Activated T-helper 17 cell treated with anti-CD3 and anti-CD28 coated beads, Interleukin-2, amount 50 U/mL, for 72 hours (primary cell): ENCODE data around the gene MAGI1. TPM values are rescaled to one million over a fixed set of nuclear protein-coding genes. Genes with fewer than 3 reads are reported as not detected.

Experiments used
- ATAC-seq: fragments of 150-1000 bp; cut with Tn5 transposase; replicated peaks from 2 replicates; pipeline ENCODE4 v1.10.0; 2021; ENCODE audit warnings: mild to moderate bottlenecking, moderate library complexity
- H3K27ac Mint-ChIP-seq: one replicate; pipeline ENCODE4 v1.8.0; 2022; ENCODE audit warnings: mixed read lengths
- H3K27me3 Mint-ChIP-seq: one replicate; pipeline ENCODE4 v1.8.0; 2022; ENCODE audit warnings: mixed read lengths
- H3K36me3 Mint-ChIP-seq: one replicate; pipeline ENCODE4 v1.8.0; 2022; ENCODE audit warnings: low read depth, mild to moderate bottlenecking, mixed read lengths
- H3K4me1 Mint-ChIP-seq: one replicate; pipeline ENCODE4 v1.8.0; 2022; ENCODE audit warnings: mixed read lengths
- H3K4me3 Mint-ChIP-seq: one replicate; pipeline ENCODE4 v1.8.0; 2022; ENCODE audit warnings: mild to moderate bottlenecking, mixed read lengths
- H3K9me3 Mint-ChIP-seq: one replicate; pipeline ENCODE4 v1.8.0; 2022; ENCODE audit warnings: mixed read lengths
- total RNA-seq, 2 donors: library from RNA; stranded (reverse); gene quantifications; one replicate each; pipeline ENCODE4 v1.2.3, GENCODE V29; 2022

MAGI1 gene
- total RNA-seq, 2 donors from 2014 or later, result 0.06 TPM; not detected in 1

DNA sequence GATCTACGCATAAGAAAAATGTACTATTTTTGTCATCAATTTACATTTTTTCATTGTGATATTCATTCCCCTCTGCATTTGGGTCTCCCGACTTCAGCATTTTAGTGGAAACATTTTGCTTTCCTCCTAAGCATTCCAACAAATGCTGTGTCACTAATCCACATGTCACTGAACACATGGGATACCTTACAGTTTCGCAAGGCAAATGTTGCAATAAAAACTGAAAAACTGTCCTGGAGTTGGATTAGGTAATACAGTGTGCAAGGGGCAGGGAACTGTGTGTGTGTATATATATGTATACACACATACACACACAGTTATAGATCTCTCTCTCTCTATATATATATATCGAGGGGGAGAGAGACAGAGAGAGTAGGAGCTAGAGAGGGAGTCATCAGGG is 632.2 kb downstream of the MAGI1 start:
- Mint-ChIP-seq H3K4me3 (no peak overlapping the region), H3K4me1 (no peaks in the 10 kb centered on the region), H3K36me3 (no peaks in the 10 kb centered on the region), H3K27ac (no peak overlapping the region), H3K27me3 (no peaks in the 10 kb centered on the region), H3K9me3 (no peaks in the 10 kb centered on the region)
- ATAC-seq, result no peak

DNA sequence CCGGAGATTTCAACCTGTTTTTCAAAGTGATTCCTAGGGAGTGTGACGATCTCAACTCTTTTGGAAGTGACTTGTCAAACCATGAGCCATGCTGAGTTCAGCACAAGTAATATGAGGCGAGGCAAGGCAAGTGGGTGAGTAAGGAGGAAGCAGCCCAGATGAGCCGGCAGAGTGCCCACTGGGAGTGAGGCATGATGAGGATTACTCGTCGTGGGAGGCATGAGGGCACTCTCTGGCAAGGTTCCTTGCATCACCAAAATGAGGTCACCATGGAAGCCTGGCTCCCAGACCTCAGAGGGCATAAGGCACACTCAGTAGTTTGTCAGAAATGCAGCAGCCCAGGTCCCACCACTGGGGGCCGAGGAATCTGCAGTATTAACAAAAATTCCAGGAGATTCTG is 636.1 kb downstream of the MAGI1 start:
- H3K4me3 Mint-ChIP-seq, result no peak overlapping the region
- H3K27me3 Mint-ChIP-seq, result no peaks in the 10 kb centered on the region
- H3K36me3 Mint-ChIP-seq, result no peaks in the 10 kb centered on the region
- no peak for ATAC-seq
- H3K9me3 Mint-ChIP-seq, result no peaks in the 10 kb centered on the region
- no peaks in the 10 kb centered on the region for H3K4me1 Mint-ChIP-seq
- no peak overlapping the region for H3K27ac Mint-ChIP-seq

DNA sequence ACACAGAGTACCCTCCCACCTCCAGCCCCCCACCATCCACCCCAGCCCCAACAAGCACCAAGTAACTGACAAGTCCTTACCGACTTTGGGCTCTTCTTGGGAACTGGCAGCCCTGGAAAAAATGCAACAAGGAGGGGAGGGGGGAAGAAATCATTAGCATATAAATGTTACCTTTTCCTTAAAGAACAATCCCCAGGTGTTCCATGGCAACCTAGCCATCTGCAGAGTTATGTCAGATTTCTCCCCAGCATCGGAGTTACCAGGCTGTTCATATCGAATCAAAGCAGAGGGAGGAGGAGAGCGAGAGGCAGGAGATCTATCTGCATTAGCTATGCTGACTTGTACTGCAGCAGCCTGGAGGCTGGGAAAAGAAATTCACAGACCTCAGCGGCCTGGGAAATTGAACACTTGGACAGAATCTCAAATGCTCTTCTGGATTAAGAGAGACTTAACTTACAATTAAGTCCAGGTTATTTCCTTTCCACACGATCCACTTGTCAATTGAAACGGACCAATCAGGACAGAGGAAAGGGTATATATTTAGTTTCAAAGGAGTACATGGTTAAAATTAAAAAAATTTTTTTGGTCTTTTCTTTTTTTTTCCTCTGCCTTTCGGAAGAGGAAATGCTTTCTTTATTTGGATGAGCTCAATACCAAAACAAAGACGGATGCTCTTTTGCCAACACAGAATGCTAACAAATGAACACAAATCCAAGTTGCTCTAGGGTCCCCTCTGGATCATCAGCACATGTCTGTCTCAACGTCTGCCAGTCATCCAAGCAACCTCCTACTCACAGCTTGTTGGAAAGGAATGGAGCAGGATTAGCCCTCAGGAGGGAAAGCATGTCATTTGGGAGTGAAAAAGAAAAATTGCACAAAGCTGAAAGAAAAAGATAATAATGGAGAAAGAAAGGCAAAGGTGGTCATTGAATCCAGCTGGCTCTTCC is 637.1 kb downstream of the MAGI1 start:
- H3K27me3 Mint-ChIP-seq, result no peaks in the 10 kb centered on the region
- H3K4me1 Mint-ChIP-seq, result no peaks in the 10 kb centered on the region
- ATAC-seq, result no peak
- H3K27ac Mint-ChIP-seq, result no peak overlapping the region
- no peaks in the 10 kb centered on the region for H3K9me3 Mint-ChIP-seq
- H3K36me3 Mint-ChIP-seq, result no peaks in the 10 kb centered on the region
- no peak overlapping the region for H3K4me3 Mint-ChIP-seq

DNA sequence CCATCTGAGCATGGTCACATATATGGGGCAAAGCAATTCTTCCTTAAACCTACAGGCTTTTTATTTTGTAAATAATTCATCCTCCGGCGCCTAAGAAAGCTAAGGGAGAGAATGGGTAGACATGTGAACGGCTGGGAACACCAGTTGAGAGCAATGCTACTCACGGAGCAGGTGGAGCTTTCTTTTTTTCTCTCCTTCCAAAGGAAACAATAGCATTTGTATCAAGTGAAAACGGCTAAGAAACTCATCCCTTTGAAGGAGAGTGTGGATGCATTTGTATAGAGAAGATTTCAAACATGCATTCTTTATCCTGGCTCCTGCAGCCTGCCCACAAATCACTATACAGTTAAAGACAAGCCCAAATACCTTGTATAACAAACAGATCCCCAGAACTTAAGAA is 637.8 kb downstream of the MAGI1 start:
- no peak for ATAC-seq
- Mint-ChIP-seq H3K36me3 (no peaks in the 10 kb centered on the region), H3K27me3 (no peaks in the 10 kb centered on the region)

DNA sequence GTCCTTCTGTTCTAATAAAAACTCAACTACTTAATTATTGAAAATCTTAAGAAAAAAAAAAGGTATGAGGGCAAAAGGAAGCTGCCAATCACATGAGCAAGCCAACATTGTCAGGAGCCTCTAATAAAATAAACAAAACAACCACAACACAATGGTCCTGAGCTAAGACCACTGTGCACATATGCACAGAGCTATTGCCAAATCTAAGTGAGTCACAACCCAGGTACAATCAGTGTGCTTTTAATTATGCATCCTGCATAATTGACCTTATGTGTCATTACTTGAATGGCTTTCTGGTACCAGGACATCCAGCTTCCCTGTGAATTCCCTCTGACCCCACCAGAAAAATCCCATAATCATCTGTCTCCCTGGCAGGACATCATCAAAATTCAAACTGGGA is 639.8 kb downstream of the MAGI1 start:
- H3K27me3 Mint-ChIP-seq, result no peaks in the 10 kb centered on the region

More for the DNA sequence above, 637.8 kb downstream of the MAGI1 start:
- Mint-ChIP-seq H3K27ac (no peak overlapping the region), H3K9me3 (peaks cover under 1% of the 10 kb centered on the region), H3K4me3 (no peak overlapping the region), H3K4me1 (no peaks in the 10 kb centered on the region)

DNA sequence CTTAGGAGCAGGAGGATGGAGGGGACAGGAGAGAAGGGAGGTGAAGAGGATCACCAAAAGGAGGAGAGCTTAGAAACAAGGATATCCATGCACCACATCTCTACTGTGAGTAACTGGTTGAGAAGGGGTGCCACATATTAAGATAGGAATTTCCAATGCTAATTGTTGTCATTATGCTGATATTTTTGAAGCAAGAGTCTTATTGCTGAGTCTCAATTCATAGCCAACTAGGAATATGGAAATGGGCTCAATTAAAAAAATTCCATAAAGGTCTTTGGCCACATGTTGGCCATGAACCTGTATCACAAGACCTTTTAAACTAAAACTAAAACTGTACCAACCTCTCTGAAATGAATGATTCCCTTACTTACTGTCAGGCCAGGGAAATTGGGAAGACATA is 642.6 kb downstream of the MAGI1 start:
- Mint-ChIP-seq H3K27ac (no peak overlapping the region), H3K9me3 (peaks cover 10% of the 10 kb centered on the region), H3K27me3 (no peaks in the 10 kb centered on the region), H3K36me3 (no peaks in the 10 kb centered on the region), H3K4me3 (no peak overlapping the region), H3K4me1 (no peaks in the 10 kb centered on the region)
- no peak for ATAC-seq

More for the DNA sequence above, 639.8 kb downstream of the MAGI1 start:
- no peaks in the 10 kb centered on the region for H3K36me3 Mint-ChIP-seq
- no peak overlapping the region for H3K4me3 Mint-ChIP-seq
- no peak for ATAC-seq
- H3K4me1 Mint-ChIP-seq, result no peaks in the 10 kb centered on the region
- H3K27ac Mint-ChIP-seq, result no peak overlapping the region
- peaks cover 8% of the 10 kb centered on the region for H3K9me3 Mint-ChIP-seq

DNA sequence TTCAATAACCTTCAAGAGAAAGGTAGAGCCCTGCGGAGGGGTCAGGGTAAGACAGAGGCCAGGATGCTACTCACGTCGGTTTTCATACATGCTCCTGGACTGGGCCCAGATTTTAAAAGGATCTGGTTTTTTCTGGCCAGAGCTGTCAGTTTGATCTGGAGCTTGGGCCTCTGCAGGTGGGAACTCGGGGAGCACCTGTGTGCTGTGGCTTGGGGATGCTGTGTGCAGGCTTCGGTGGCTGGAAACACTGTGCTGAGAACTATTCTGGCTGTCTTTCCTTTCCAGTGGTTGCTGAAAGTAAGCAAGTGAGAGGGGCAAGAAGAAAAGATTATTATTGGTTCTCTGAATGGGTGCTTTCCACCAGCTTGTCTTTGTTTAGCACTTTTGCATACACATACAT is 647.6 kb downstream of the MAGI1 start:
- no peaks in the 10 kb centered on the region for H3K36me3 Mint-ChIP-seq
- no peak overlapping the region for H3K4me3 Mint-ChIP-seq
- H3K27ac Mint-ChIP-seq, result no peak overlapping the region
- peaks cover 14% of the 10 kb centered on the region for H3K9me3 Mint-ChIP-seq
- no peak for ATAC-seq
- H3K4me1 Mint-ChIP-seq, result no peaks in the 10 kb centered on the region
- no peaks in the 10 kb centered on the region for H3K27me3 Mint-ChIP-seq

DNA sequence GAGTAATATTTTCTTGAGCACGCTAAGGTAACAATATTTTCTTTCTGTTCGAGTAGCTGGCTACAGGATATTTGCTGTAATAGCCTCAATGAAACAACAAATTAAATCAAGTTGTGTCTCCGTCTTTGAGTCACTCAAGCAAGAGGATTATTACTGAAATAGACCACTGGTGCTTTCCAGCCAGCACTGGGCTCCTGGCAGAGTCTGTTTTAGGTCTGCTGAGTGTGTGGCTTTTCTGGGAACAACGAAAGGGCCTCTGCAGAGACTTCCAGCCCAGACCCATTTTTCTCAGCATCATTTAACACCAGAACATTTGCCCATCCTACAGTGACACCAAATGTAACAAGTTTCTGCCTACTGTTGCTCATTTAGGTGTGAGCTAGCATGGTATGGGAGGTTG is 652.9 kb downstream of the MAGI1 start:
- H3K4me1 Mint-ChIP-seq, result no peaks in the 10 kb centered on the region
- no peaks in the 10 kb centered on the region for H3K27me3 Mint-ChIP-seq
- no peak overlapping the region for H3K27ac Mint-ChIP-seq
- ATAC-seq, result no peak
- H3K36me3 Mint-ChIP-seq, result no peaks in the 10 kb centered on the region
- H3K9me3 Mint-ChIP-seq, result peaks cover 4% of the 10 kb centered on the region
- no peak overlapping the region for H3K4me3 Mint-ChIP-seq

DNA sequence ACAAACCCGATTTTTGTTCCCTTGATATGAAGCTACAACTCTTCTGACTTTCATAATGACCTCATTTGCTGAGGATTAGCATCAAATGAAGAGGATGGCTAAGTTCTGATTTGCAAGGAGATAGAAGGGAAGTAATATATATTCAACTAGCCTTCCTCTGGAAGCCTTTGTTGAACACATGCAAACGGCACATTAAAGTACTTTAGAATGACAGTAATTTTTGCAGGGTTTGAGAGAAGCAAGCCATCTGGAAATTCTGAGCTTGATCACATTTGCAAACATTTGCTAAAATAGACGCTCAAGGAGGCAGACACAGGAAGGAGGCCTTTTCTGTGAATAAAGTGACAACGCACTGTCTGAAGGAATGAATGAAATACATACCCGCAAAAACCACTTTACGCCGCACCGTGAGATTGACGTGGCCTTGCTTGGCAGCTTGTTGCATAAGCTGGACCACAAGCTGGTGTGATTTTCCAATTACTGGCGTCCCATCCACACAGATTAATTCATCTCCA is 657.2 kb downstream of the MAGI1 start:
- Mint-ChIP-seq H3K36me3 (no peaks in the 10 kb centered on the region), H3K4me1 (no peaks in the 10 kb centered on the region), H3K27ac (no peak overlapping the region), H3K4me3 (no peak overlapping the region), H3K27me3 (no peaks in the 10 kb centered on the region), H3K9me3 (peaks cover 6% of the 10 kb centered on the region)
- ATAC-seq, result no peak

DNA sequence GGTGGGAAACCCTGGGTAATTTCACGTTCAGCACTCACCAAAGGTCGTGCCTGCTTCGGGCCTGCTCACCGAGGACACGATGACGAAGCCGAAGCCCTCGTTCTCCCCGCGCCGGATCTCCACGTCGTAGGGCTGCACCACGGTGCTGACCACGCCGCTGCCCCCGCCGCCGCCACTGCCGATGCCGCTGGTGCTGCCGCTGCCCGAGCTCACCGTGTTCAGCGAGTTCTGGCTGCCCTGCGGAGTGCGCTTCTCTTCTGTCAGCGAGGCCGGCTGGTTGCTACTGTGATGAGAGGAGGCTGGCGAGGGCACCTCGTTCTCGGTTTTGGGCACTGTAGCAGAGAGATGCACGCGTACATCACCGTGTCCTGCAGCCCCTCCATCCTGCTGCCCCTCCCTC is 659.5 kb downstream of the MAGI1 start:
- H3K27me3 Mint-ChIP-seq, result no peaks in the 10 kb centered on the region
- H3K9me3 Mint-ChIP-seq, result peaks cover 11% of the 10 kb centered on the region
- no peak for ATAC-seq
- H3K27ac Mint-ChIP-seq, result no peak overlapping the region
- no peaks in the 10 kb centered on the region for H3K36me3 Mint-ChIP-seq
- H3K4me3 Mint-ChIP-seq, result no peak overlapping the region
- H3K4me1 Mint-ChIP-seq, result no peaks in the 10 kb centered on the region

DNA sequence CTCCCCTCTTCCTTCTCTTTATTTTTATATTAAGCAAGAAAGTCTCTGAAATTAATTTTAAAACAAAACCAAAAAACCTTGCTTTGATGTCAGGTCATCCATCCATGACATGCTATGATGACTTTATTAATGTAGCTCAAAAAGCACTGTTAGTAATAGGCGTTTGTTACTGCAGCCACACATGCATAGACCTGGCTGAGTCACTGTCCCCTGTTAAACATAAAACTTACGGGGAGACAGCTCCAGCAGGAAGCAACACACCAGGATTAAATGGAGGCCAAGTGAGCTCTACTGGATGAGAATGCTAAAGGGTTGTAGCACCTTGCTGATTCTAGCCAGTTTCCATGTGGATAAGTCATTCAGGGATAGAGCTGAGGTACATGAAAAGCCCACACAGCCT is 661.1 kb downstream of the MAGI1 start:
- H3K4me3 Mint-ChIP-seq, result no peak overlapping the region
- no peaks in the 10 kb centered on the region for H3K4me1 Mint-ChIP-seq
- no peak for ATAC-seq
- no peaks in the 10 kb centered on the region for H3K36me3 Mint-ChIP-seq
- no peak overlapping the region for H3K27ac Mint-ChIP-seq
- H3K27me3 Mint-ChIP-seq, result no peaks in the 10 kb centered on the region
- H3K9me3 Mint-ChIP-seq, result peaks cover 17% of the 10 kb centered on the region

DNA sequence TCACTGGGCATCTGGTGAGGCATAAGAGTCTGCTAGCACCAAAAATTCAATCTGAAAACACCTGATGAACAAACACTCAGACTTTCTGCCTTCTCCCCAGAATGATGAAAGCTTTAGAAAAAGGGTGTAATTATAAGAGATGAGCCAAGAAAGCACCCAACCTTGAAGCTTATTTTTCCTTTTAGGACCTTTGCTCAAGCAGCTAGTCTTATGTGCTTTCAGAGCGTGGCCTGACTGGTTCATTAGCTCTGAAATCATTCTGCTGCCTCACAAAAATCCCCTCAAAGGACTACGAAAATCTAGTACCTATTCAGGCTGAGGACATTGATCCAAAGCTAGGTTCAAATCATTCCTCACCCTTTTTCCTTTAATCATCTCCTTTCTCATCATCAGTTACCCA is 662.3 kb downstream of the MAGI1 start:
- ATAC-seq, result no peak
- Mint-ChIP-seq H3K9me3 (peaks cover 17% of the 10 kb centered on the region), H3K4me1 (no peaks in the 10 kb centered on the region), H3K27ac (no peak overlapping the region), H3K36me3 (no peaks in the 10 kb centered on the region), H3K4me3 (no peak overlapping the region), H3K27me3 (no peaks in the 10 kb centered on the region)

DNA sequence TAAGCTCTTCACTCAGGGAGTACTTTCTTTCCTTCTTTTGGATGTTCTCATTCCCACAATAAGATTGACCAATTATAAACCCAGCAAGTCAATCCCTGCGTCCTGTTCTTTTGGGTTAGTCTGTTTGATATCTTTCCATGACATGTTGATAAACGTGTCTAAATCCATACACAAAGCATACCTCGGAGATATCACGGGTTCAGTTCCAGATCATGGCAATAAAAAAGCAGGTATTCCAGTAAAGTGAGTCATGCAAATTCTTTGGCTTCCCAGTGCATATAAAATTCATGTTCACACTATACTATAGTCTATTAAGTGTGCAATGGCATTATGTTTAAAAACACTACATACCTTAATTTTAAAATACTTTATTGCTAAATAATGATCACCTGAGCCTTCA is 667.7 kb downstream of the MAGI1 start:
- H3K27me3 Mint-ChIP-seq, result no peaks in the 10 kb centered on the region
- H3K4me1 Mint-ChIP-seq, result no peaks in the 10 kb centered on the region
- H3K36me3 Mint-ChIP-seq, result no peaks in the 10 kb centered on the region
- no peak overlapping the region for H3K27ac Mint-ChIP-seq
- peaks cover 16% of the 10 kb centered on the region for H3K9me3 Mint-ChIP-seq
- no peak for ATAC-seq
- no peak overlapping the region for H3K4me3 Mint-ChIP-seq

DNA sequence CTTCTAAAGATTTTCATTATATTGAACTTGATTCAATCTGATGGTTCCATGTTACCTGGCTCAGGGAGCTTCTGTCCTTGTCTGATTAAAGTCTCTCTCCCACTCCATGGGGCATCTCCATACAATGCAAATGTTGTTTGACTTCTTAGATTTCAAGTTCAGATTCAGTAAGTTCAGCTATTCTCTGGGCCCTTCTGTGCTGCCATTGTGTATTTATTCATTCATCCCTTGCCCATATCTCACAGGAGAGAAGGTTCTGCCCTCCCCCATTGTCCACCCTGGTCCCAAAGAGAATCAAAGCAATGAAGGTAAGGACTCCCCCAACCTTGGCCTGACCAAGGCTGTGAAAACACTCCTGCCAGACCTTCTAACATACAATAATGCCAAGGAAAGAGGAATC is 669.9 kb downstream of the MAGI1 start:
- no peak for ATAC-seq
- no peak overlapping the region for H3K27ac Mint-ChIP-seq

DNA sequence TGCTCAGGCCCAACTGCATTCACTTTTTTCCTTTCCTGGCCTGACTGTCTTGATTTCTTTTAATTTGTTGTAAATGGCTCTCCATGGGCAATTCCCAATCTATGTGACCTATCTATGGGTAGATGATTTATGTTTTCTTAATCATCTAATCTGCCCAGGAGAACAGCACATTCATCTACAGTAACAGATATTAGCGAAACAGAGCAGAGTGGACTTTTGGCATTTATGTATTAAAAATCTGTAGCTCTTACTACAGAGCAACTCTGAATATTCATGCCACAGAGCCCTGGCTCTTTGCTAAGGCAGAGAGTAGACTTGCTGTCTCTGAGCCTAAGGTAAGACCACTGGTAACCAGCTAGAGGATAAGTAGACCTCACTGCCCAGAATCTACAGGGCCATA is 676.0 kb downstream of the MAGI1 start:
- no peak overlapping the region for H3K27ac Mint-ChIP-seq
- peaks cover 8% of the 10 kb centered on the region for H3K9me3 Mint-ChIP-seq
- no peak overlapping the region for H3K4me3 Mint-ChIP-seq
- H3K36me3 Mint-ChIP-seq, result no peaks in the 10 kb centered on the region
- no peaks in the 10 kb centered on the region for H3K27me3 Mint-ChIP-seq
- no peak for ATAC-seq
- H3K4me1 Mint-ChIP-seq, result no peaks in the 10 kb centered on the region

More for the DNA sequence above, 669.9 kb downstream of the MAGI1 start:
- no peaks in the 10 kb centered on the region for H3K4me1 Mint-ChIP-seq
- no peaks in the 10 kb centered on the region for H3K27me3 Mint-ChIP-seq
- no peaks in the 10 kb centered on the region for H3K36me3 Mint-ChIP-seq
- no peak overlapping the region for H3K4me3 Mint-ChIP-seq
- H3K9me3 Mint-ChIP-seq, result peaks cover 11% of the 10 kb centered on the region
